Vagina (tissue), 2 donors: Measurements from ENCODE around the gene PSMB7.

Source experiments
- CTCF ChIP-seq, 3 experiments: fragments of 450-650 bp in 2 of 3; fragments of 200-600 bp in 1 of 3; sonication (generic) in 1 of 3; IDR thresholded peaks; one replicate each; pipeline ENCODE4 v1.5.1; 2017 to 2019; ENCODE audit warnings: antibody characterized with exemption in 3 of 3, mild to moderate bottlenecking in 2 of 3, moderate library complexity in 2 of 3
- POLR2A ChIP-seq, 2 donors: fragments of 450-650 bp; IDR thresholded peaks; one replicate each; pipeline ENCODE4 v1.6.1; 2017; ENCODE audit warnings: antibody characterized with exemption in 2 of 2, mild to moderate bottlenecking in 2 of 2, moderate library complexity in 2 of 2

GRCh38 chr9:124322618-124323432 is 92.4 kb downstream of the PSMB7 start:
- TF ChIP-seq CTCF (IDR thresholded peaks at IDR 0.05) (no peak), POLR2A (IDR thresholded peaks at IDR 0.05) (no peak)
